CD4-positive, alpha-beta T cell (primary cell): ENCODE measurements around the gene KRTAP12-2. TPM values are rescaled to one million over a fixed set of nuclear protein-coding genes. Genes with fewer than 3 reads are reported as not detected.
"Not testable (repeated sequence)": the region's sequence is repeated elsewhere in the genome, so short reads cannot be mapped to it uniquely, and the experiment has no call there.

Source experiments
- ATAC-seq: fragments of 200-7000 bp; cut with Tn5 transposase; one replicate; pipeline ENCODE4 v1.10.0; 2022; ENCODE audit warnings: mild to moderate bottlenecking; ENCODE audit not compliant: poor library complexity
- CTCF ChIA-PET: fragments of 350-600 bp; sonication (Branson Sonifier 250); formaldehyde crosslinking; loops from one replicate; lab custom pipeline; 2021; ENCODE audit warnings: antibody characterized with exemption, inconsistent platforms; lab: Charles Lee
- POLR2A ChIA-PET: fragments of 350-600 bp; sonication (Branson Sonifier 250); formaldehyde crosslinking; loops from one replicate; lab custom pipeline; 2021; ENCODE audit warnings: antibody characterized with exemption, inconsistent platforms; lab: Charles Lee
- DNase-seq, 14 experiments: peaks; one replicate each; pipeline ENCODE4 v3.0.0-alpha.2; 2013 to 2020; ENCODE audit warnings: mixed read lengths in 2 of 14
- H3K27ac ChIP-seq, 2 donors: one replicate each; pipeline versions ENCODE4 v1.5.1 to v1.7.0; 2013; ENCODE audit warnings: low read length in 2 of 2, low read depth in 1 of 2, mild to moderate bottlenecking in 1 of 2
- H3K27me3 ChIP-seq, 2 experiments: 1 replicate in 1 of 2; 2 replicates in 1 of 2; pipeline versions ENCODE4 v1.6.1 to v1.7.0; 2013; ENCODE audit warnings: low read length in 2 of 2, control low read depth in 1 of 2, mild to moderate bottlenecking in 1 of 2, moderate library complexity in 1 of 2; ENCODE audit not compliant: insufficient read depth in 2 of 2, control insufficient read depth in 1 of 2
- H3K36me3 ChIP-seq: one replicate; pipeline ENCODE4 v1.6.1; 2013; ENCODE audit warnings: low read length, control low read depth; ENCODE audit not compliant: insufficient read depth
- H3K4me1 ChIP-seq: one replicate; pipeline ENCODE4 v1.6.1; 2013; ENCODE audit warnings: low read length, control low read depth; ENCODE audit not compliant: insufficient read depth
- H3K4me3 ChIP-seq: one replicate; pipeline ENCODE4 v1.5.1; 2013; ENCODE audit warnings: mild to moderate bottlenecking, low read length, moderate library complexity
- H3K9me3 ChIP-seq, 2 experiments: 1 replicate in 1 of 2; 2 replicates in 1 of 2; pipeline versions ENCODE4 v1.6.1 to v1.7.0; 2013; ENCODE audit warnings: low read length in 2 of 2, mild to moderate bottlenecking in 2 of 2, control low read depth in 1 of 2, moderate library complexity in 1 of 2; ENCODE audit not compliant: control insufficient read depth in 1 of 2, insufficient read depth in 1 of 2
- H3K27ac Mint-ChIP-seq: one replicate; pipeline ENCODE4 v1.8.0; 2020; ENCODE audit warnings: mixed read lengths
- H3K27me3 Mint-ChIP-seq: one replicate; pipeline ENCODE4 v1.8.0; 2021; ENCODE audit warnings: mixed read lengths
- H3K36me3 Mint-ChIP-seq: one replicate; pipeline ENCODE4 v1.8.0; 2021; ENCODE audit warnings: low read depth, mixed read lengths
- H3K4me1 Mint-ChIP-seq: one replicate; pipeline ENCODE4 v1.8.0; 2021; ENCODE audit warnings: low read depth, mixed read lengths
- H3K4me3 Mint-ChIP-seq: one replicate; pipeline ENCODE4 v1.8.0; 2020; ENCODE audit warnings: mild to moderate bottlenecking, mixed read lengths
- H3K9me3 Mint-ChIP-seq: one replicate; pipeline ENCODE4 v1.8.0; 2020; ENCODE audit warnings: mixed read lengths
- intact Hi-C, 2 experiments: fragments of 100-400 bp; cut with DNase I in 1 of 2; cut with micrococcal nuclease in 1 of 2; formaldehyde crosslinking; loops; one replicate each; pipeline versions ENCODE4 v1.15.1 to v1.9.0; 2023 to 2025; cut with DNase I, micrococcal nuclease
- total RNA-seq, 174 experiments: library from RNA in 2 of 174; stranded (reverse) in 2 of 174; gene quantifications; one replicate each; pipeline ENCODE4 v1.2.3 and lab custom pipeline; 2021 to 2026
- TF ChIP-seq, protein P1 (sequence below): fragments of 200-600 bp; IDR thresholded peaks from one replicate; pipeline ENCODE4 v1.8.0; 2022; ENCODE audit warnings: antibody characterized with exemption, mild to moderate bottlenecking

The KRTAP12-2 gene
- total RNA-seq, 2 experiments from 2014 or later = not detected

DNA sequence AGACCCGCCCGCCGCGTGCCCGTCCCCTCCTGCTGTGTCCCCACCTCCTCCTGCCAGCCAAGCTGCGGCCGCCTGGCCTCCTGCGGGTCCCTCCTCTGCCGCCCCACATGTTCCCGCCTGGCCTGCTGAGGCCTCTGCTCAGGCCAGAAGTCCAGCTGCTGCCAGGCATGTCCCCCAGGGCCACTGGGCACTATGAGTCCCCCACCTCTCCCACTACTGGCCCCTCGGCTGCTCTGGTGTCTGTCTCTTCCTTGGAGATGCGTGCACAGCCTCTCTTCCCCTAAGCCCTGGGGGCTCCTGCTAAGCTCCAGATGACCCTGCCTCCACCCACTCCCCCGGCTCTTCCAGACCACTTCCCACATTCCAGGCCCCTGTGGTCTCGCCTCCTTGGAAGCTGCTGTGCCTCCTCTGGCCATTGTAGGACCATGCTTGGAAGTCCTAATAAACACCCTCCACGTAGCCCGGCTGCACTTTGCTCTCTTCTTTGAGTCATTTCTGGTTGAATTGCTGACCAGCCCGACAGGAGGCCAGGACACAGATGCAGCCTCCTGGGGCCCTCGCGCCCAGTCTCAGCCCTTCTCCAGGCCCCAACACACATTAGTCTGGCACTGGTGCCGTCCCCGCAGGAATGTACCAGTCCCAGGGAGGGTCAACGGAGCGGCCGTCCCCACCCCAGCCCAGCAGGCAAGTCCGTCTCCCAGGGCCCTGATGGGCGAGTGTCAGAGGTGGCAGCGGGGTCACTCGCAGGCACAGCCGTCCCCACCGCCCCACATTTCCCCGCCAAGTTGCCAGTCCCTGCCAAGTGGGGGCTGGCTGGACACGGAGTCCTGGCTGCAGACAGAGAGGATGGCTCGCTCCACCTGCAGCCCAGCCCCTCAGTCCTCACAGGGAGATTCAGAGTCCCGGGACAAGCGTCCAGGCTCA, 31.3 kb upstream of the KRTAP12-2 start:
- H3K4me1 ChIP-seq = peaks cover 5% of the 10 kb centered on the region
- peaks cover 6% of the 10 kb centered on the region for H3K4me1 Mint-ChIP-seq
- H3K36me3 ChIP-seq = no peaks in the 10 kb centered on the region
- no peak overlapping the region for H3K4me3 Mint-ChIP-seq
- peaks cover 2 to 16% of the 10 kb centered on the region in 2 experiments for H3K9me3 ChIP-seq
- POLR2A ChIA-PET = no interaction called here
- CTCF ChIA-PET = no interaction called here
- H3K9me3 Mint-ChIP-seq = no peaks in the 10 kb centered on the region
- TF ChIP-seq, protein P1, sequence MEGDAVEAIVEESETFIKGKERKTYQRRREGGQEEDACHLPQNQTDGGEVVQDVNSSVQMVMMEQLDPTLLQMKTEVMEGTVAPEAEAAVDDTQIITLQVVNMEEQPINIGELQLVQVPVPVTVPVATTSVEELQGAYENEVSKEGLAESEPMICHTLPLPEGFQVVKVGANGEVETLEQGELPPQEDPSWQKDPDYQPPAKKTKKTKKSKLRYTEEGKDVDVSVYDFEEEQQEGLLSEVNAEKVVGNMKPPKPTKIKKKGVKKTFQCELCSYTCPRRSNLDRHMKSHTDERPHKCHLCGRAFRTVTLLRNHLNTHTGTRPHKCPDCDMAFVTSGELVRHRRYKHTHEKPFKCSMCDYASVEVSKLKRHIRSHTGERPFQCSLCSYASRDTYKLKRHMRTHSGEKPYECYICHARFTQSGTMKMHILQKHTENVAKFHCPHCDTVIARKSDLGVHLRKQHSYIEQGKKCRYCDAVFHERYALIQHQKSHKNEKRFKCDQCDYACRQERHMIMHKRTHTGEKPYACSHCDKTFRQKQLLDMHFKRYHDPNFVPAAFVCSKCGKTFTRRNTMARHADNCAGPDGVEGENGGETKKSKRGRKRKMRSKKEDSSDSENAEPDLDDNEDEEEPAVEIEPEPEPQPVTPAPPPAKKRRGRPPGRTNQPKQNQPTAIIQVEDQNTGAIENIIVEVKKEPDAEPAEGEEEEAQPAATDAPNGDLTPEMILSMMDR = no peak
- no peaks in the 10 kb centered on the region for H3K36me3 Mint-ChIP-seq
- no peak overlapping the region for H3K4me3 ChIP-seq
- H3K27me3 Mint-ChIP-seq = peaks cover 67% of the 10 kb centered on the region
- ATAC-seq = no peak
- DNase-seq = no peak
- intact Hi-C loops = no loop called here
- H3K27me3 ChIP-seq = peaks cover 47 to 58% of the 10 kb centered on the region in 2 experiments
- no peak overlapping the region for H3K27ac ChIP-seq
- H3K27ac Mint-ChIP-seq = no peak overlapping the region

DNA sequence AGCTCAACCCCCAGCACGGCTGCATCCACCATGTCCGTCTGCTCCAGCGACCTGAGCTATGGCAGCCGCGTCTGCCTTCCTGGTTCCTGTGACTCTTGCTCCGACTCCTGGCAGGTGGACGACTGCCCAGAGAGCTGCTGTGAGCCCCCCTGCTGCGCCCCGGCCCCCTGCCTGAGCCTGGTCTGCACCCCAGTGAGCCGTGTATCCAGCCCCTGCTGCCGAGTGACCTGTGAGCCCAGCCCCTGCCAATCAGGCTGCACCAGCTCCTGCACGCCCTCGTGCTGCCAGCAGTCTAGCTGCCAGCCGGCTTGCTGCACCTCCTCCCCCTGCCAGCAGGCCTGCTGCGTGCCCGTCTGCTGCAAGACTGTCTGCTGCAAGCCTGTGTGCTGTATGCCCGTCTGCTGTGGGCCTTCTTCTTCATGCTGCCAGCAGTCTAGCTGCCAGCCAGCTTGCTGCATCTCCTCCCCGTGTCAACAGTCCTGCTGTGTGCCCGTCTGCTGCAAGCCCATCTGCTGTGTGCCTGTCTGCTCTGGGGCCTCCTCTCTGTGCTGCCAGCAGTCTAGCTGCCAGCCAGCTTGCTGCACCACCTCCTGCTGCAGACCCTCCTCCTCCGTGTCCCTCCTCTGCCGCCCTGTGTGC, 30.6 kb upstream of the KRTAP12-2 start, which contains the start of gene KRTAP10-12:
KRTAP10-12 (plus strand) TSS at position 1 of the 639 bp plus-strand sequence; CDS start at position 31, 30 bp downstream.
- H3K4me1 ChIP-seq, intact Hi-C loops, H3K36me3 ChIP-seq, CTCF ChIA-PET, H3K36me3 Mint-ChIP-seq, H3K4me3 Mint-ChIP-seq, ATAC-seq, POLR2A ChIA-PET, H3K27ac Mint-ChIP-seq, H3K4me1 Mint-ChIP-seq, DNase-seq, H3K9me3 Mint-ChIP-seq, H3K27ac ChIP-seq, H3K4me3 ChIP-seq: not testable (repeated sequence)
- H3K9me3 ChIP-seq = peaks cover 10 to 11% of the 10 kb centered on the region in 2 experiments
- peaks cover 40 to 51% of the 10 kb centered on the region in 2 experiments for H3K27me3 ChIP-seq
- H3K27me3 Mint-ChIP-seq = peaks cover 65% of the 10 kb centered on the region

DNA sequence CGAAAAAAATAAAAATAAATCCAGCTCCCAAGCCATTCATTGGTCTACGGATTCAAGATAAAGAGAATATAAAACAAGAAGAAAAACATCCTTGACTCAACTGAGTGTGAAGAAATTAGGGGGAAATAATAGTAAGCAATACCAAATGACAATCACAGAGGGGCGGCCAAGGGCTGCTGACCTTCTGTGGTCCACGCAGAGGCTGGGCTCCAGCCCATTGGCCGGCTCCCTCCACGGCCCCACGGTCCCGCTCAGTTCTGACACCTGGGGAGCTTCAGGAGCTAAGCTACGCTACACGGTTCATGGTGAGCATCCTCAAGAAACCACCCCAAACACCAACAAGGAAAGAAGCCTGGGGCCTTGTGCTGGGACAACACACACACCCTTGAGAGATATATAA, 29.8 kb upstream of the KRTAP12-2 start:
- CTCF ChIA-PET = no interaction called here
- H3K9me3 ChIP-seq = peaks cover 11% of the 10 kb centered on the region in 2 experiments

More for the DNA sequence above, 29.8 kb upstream of the KRTAP12-2 start:
- TF ChIP-seq, protein P1 = no peak
- Histone ChIP-seq H3K27ac (no peak overlapping the region), H3K27me3 (peaks cover 34 to 44% of the 10 kb centered on the region in 2 experiments), H3K36me3 (no peaks in the 10 kb centered on the region), H3K4me1 (peaks cover 5% of the 10 kb centered on the region), H3K4me3 (no peak overlapping the region)
- intact Hi-C loops = no loop called here
- Mint-ChIP-seq H3K9me3 (peaks cover 5% of the 10 kb centered on the region), H3K4me1 (peaks cover 11% of the 10 kb centered on the region), H3K4me3 (no peak overlapping the region), H3K27ac (no peak overlapping the region), H3K27me3 (peaks cover 60% of the 10 kb centered on the region), H3K36me3 (no peaks in the 10 kb centered on the region)
- ATAC-seq (no peak), DNase-seq (no peak)
- POLR2A ChIA-PET = interaction anchor here (0.6 kb wide), 1 partner anchor 83 kb away, joined by 3 read pairs; no protein-coding TSS in a partner anchor
